MCF 10A (cell line): ENCODE measurements around the gene RPRD2. TPM values are rescaled to one million over a fixed set of nuclear protein-coding genes. Genes with fewer than 3 reads are reported as not detected.
A peak's percentile ranks its signal among the peaks of the same experiment; 100 is the strongest.

Experiments used
- BruUV-seq: library from RNA; stranded (reverse); fragments of 400-500 nt; replicated peaks from 2 replicates; lab custom pipeline; 2021; lab: Mats Ljungman, UMichigan
- CTCF ChIA-PET: fragments of 300-600 bp; sonication (Branson Sonifier 250); formaldehyde crosslinking; extraction: SDS; loops from one replicate; lab custom pipeline; 2021; ENCODE audit warnings: antibody characterized with exemption, inconsistent platforms; lab: Yijun Ruan, JAX
- POLR2A ChIA-PET: fragments of 300-600, 350-650 bp; sonication (Branson Sonifier 250); formaldehyde crosslinking; extraction: SDS; loops from one replicate; lab custom pipeline; 2020; ENCODE audit warnings: antibody characterized with exemption, inconsistent platforms; lab: Yijun Ruan, JAX
- DNase-seq: peaks from one replicate; pipeline ENCODE4 v3.0.0-alpha.2; 2018; ENCODE audit not compliant: unreplicated experiment
- H3K27ac Mint-ChIP-seq: one replicate; pipeline ENCODE4 v1.8.0; 2022; ENCODE audit warnings: mild to moderate bottlenecking, low read depth, mixed read lengths; ENCODE audit not compliant: unreplicated experiment
- H3K27me3 Mint-ChIP-seq: one replicate; pipeline ENCODE4 v1.8.0; 2022; ENCODE audit warnings: mixed read lengths; ENCODE audit not compliant: insufficient read depth, unreplicated experiment
- H3K36me3 Mint-ChIP-seq: one replicate; pipeline ENCODE4 v1.8.0; 2022; ENCODE audit warnings: mild to moderate bottlenecking, moderate library complexity, mixed read lengths; ENCODE audit not compliant: insufficient read depth, unreplicated experiment
- H3K4me1 Mint-ChIP-seq: one replicate; pipeline ENCODE4 v1.8.0; 2022; ENCODE audit warnings: mixed read lengths; ENCODE audit not compliant: insufficient read depth, unreplicated experiment
- H3K4me3 Mint-ChIP-seq: one replicate; pipeline ENCODE4 v1.8.0; 2022; ENCODE audit warnings: mild to moderate bottlenecking, moderate library complexity, mixed read lengths; ENCODE audit not compliant: unreplicated experiment
- H3K9me3 Mint-ChIP-seq: one replicate; pipeline ENCODE4 v1.8.0; 2022; ENCODE audit warnings: mixed read lengths; ENCODE audit not compliant: unreplicated experiment
- intact Hi-C: fragments of 100-400 bp; cut with micrococcal nuclease; formaldehyde crosslinking; loops from 2 replicates; pipeline ENCODE4 v1.14.1; 2022
- total RNA-seq: library from RNA; stranded (reverse); gene quantifications from 2 replicates; pipeline ENCODE4 v1.2.3, GENCODE V29; 2022
- TF ChIP-seq, protein P1 (sequence below): fragments of 200-600 bp; IDR thresholded peaks from one replicate; pipeline ENCODE4 v1.8.0; 2022; ENCODE audit warnings: antibody characterized with exemption, mild to moderate bottlenecking; ENCODE audit not compliant: unreplicated experiment

RPRD2 gene
- total RNA-seq, 1 experiment from 2014 or later = 35.2 TPM

DNA sequence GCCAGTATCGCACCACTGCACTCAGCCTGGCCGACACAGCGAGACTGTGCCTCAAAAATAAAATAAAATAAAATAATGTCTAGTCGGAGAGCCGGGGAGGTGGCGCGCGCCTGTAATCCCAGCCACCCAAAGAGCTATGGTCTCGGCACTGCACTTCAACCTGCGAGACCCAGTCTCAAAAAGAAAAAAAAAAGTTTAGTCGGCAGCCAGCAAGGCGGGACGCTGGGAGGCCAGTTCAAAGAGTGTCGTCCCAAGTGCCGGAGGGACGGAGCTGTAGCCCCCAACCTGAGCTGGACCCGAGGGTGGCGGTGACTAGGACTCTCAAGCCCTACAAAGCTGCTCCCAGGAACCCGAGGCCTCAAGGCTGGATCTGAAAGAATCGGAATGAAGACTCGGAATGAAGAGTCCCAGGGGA lies 151.0 kb downstream of the RPRD2 start:
- Mint-ChIP-seq H3K9me3 (no peaks in the 10 kb centered on the region), H3K4me1 (peaks cover 10% of the 10 kb centered on the region), H3K36me3 (no peaks in the 10 kb centered on the region), H3K27me3 (no peaks in the 10 kb centered on the region), H3K4me3 (peak overlapping the region; percentile 69), H3K27ac (no peak overlapping the region)
- ChIA-PET CTCF (interaction anchor here (0.6 to 6.3 kb wide), 13 partner anchors 17 to 529 kb away, joined by 3 to 44 read pairs (median 4); partner anchors contain the start of gene TARS2), POLR2A (interaction anchor here (0.6 to 4.9 kb wide), 18 partner anchors 8 to 298 kb away, joined by 3 to 32 read pairs (median 6); partner anchors contain the start of genes ADAMTSL4, ECM1, ENSA and GOLPH3L)
- intact Hi-C loops = loop anchor here (5.0 kb wide), 1 partner anchor 33 kb away; no protein-coding TSS in a partner anchor
- no peak for DNase-seq
- BruUV-seq = no TSS peak
- TF ChIP-seq, protein P1, sequence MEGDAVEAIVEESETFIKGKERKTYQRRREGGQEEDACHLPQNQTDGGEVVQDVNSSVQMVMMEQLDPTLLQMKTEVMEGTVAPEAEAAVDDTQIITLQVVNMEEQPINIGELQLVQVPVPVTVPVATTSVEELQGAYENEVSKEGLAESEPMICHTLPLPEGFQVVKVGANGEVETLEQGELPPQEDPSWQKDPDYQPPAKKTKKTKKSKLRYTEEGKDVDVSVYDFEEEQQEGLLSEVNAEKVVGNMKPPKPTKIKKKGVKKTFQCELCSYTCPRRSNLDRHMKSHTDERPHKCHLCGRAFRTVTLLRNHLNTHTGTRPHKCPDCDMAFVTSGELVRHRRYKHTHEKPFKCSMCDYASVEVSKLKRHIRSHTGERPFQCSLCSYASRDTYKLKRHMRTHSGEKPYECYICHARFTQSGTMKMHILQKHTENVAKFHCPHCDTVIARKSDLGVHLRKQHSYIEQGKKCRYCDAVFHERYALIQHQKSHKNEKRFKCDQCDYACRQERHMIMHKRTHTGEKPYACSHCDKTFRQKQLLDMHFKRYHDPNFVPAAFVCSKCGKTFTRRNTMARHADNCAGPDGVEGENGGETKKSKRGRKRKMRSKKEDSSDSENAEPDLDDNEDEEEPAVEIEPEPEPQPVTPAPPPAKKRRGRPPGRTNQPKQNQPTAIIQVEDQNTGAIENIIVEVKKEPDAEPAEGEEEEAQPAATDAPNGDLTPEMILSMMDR = no peak

DNA sequence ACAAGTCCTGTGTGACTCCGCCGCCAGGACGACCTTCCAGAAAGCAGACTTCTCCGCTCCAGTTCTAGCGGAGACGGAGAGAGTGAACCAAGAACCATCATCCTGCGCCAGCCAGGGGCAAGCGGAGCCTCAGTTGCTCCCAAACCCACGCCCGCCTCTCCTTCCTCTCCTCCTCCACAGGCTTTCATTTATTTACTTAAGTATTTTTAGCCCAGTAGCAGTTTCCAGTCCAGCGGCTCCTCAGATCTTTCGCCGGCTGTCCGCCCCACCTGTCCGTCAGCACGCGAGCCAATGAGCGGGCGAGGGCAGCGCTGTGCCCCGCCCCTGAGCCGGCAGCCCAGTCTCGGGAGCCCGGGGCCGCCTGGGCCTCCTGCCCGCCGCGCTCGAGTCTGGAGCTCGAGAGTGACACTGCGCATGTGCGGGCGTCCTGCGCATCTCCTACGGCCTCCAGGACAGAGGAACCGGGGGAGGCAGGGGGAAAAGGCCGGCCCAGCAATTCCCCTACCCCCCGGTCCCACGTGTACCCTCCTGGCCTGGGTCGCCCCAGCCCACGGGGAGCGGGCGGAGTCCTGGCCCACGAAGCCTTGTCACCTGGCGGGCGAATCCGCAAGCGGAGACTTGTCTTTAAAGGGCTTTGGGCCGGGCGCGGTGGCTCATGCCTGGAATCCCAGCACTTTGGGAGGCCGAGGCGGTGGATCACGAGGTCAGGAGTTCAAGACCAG lies 151.5 kb downstream of the RPRD2 start, which contains the start of gene FALEC:
Gene FALEC (plus strand): TSS at position 425 of the 722 bp plus-strand sequence.
- H3K4me3 Mint-ChIP-seq = peak within 1 kb of the TSS; percentile 69
- no peaks in the 10 kb centered on the region for H3K27me3 Mint-ChIP-seq
- ChIA-PET POLR2A (interaction anchor here (0.6 to 4.9 kb wide), 22 partner anchors 9 to 298 kb away, joined by 3 to 32 read pairs (median 6); partner anchors contain the start of genes ADAMTSL4, ECM1, ENSA and GOLPH3L), CTCF (interaction anchor here (0.6 to 6.3 kb wide), 16 partner anchors 17 to 889 kb away, joined by 3 to 44 read pairs (median 4); partner anchors contain the start of gene TARS2)
- peaks cover 10% of the 10 kb centered on the region for H3K4me1 Mint-ChIP-seq
- H3K9me3 Mint-ChIP-seq = no peaks in the 10 kb centered on the region
- TF ChIP-seq, protein P1 = no peak
- H3K36me3 Mint-ChIP-seq = no peaks in the 10 kb centered on the region
- H3K27ac Mint-ChIP-seq = peak within 1 kb of the TSS; percentile 36
- DNase-seq = peak; percentile 98
- intact Hi-C loops = loop anchor here (1.0 to 5.0 kb wide), 2 partner anchors 33 to 45 kb away; no protein-coding TSS in a partner anchor
- BruUV-seq = no TSS peak

DNA sequence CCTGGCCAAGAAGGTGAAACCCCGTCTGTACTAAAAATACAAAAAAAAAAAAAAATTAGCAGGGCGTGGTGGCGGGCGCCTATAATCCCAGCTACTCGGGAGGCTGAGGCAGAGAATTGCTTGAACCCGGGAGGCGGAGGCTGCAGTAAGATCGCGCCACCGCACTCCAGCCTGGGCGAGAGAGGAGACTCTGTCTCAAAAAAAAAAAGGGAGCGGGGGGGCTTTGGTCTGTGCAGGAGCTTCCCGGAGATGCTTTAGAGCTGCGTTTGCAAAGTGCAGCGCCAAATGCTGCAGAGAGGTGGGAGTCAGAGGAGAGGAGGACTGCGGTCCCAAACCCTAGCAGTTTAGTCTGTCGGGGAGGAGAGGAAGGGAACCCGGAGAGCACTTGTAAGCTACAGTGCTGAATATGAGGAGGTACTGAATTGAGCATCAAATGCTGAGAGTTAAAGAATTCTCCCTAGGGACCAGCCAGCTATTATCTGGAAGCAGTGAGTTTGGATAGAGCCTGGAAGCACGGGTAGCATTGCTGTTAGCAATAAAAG lies 152.2 kb downstream of the RPRD2 start:
- ChIA-PET POLR2A (interaction anchor here (0.6 to 4.9 kb wide), 21 partner anchors 9 to 297 kb away, joined by 3 to 32 read pairs (median 6); partner anchors contain the start of genes ADAMTSL4, ECM1, GOLPH3L and RPRD2), CTCF (interaction anchor here (0.6 to 6.3 kb wide), 8 partner anchors 16 to 890 kb away, joined by 3 to 44 read pairs (median 4); partner anchors contain the start of gene TARS2)
- H3K36me3 Mint-ChIP-seq = no peaks in the 10 kb centered on the region
- DNase-seq = peak; percentile 13
- BruUV-seq = TSS peak; percentile 49
- H3K9me3 Mint-ChIP-seq = no peaks in the 10 kb centered on the region
- H3K27ac Mint-ChIP-seq = peak overlapping the region; percentile 36
- H3K4me1 Mint-ChIP-seq = peaks cover 10% of the 10 kb centered on the region
- no peaks in the 10 kb centered on the region for H3K27me3 Mint-ChIP-seq
- peak overlapping the region; percentile 69 for H3K4me3 Mint-ChIP-seq
- TF ChIP-seq, protein P1 = no peak
- intact Hi-C loops = loop anchor here (1.0 to 5.0 kb wide), 2 partner anchors 34 to 44 kb away; no protein-coding TSS in a partner anchor
